Stimulated activated CD8-positive, alpha-beta memory T cell treated with anti-CD3 and anti-CD28 coated beads, Interleukin-12 subunit alpha, Interleukin-12 subunit beta, amount 100 ng/mL, for 24 hours (primary cell): Measurements from ENCODE around the gene MAP9.
"Not testable (repeated sequence)": the region's sequence is repeated elsewhere in the genome, so short reads cannot be mapped to it uniquely, and the experiment has no call there.

ENCODE experiments used
- DNase-seq: peaks from one replicate; pipeline ENCODE4 v3.0.0-alpha.2; 2020; ENCODE audit errors: extremely low read depth

Gene MAP9

GRCh38 chr4:155376387-155377268, at the start of gene MAP9:
Gene MAP9, minus strand, starts transcription at chr4:155376965. Its CDS starts 1,115 bp downstream, at chr4:155375850.
- DNase-seq: peak; percentile 72

GRCh38 chr4:155424778-155425177, 48.0 kb upstream of the MAP9 start:
- not testable (repeated sequence) for DNase-seq

- no peak for DNase-seq
Observed at GRCh38 chr4:155423671-155424070, 46.9 kb upstream of the MAP9 start.

- no peak for DNase-seq
Observed at GRCh38 chr4:155419266-155419665, 42.5 kb upstream of the MAP9 start.

- DNase-seq: no peak
Observed at GRCh38 chr4:155415662-155416061, 38.9 kb upstream of the MAP9 start.

GRCh38 chr4:155413451-155413850, 36.7 kb upstream of the MAP9 start:
- DNase-seq: no peak

GRCh38 chr4:155411546-155411945, 34.8 kb upstream of the MAP9 start:
- DNase-seq: no peak

- no peak for DNase-seq
Observed at GRCh38 chr4:155408796-155409195, 32.0 kb upstream of the MAP9 start.

- DNase-seq: no peak
Observed at GRCh38 chr4:155407480-155407879, 30.7 kb upstream of the MAP9 start.

GRCh38 chr4:155405059-155405458, 28.3 kb upstream of the MAP9 start:
- no peak for DNase-seq

GRCh38 chr4:155403886-155404285, 27.1 kb upstream of the MAP9 start:
- DNase-seq: no peak

GRCh38 chr4:155402941-155403340, 26.2 kb upstream of the MAP9 start:
- DNase-seq: no peak

GRCh38 chr4:155400893-155401292, 24.1 kb upstream of the MAP9 start:
- no peak for DNase-seq

GRCh38 chr4:155399974-155400697, 23.4 kb upstream of the MAP9 start:
- no peak for DNase-seq

GRCh38 chr4:155392481-155393184, 15.9 kb upstream of the MAP9 start:
- no peak for DNase-seq

GRCh38 chr4:155391932-155392331, 15.2 kb upstream of the MAP9 start:
- no peak for DNase-seq

- no peak for DNase-seq
Observed at GRCh38 chr4:155388162-155388561, 11.4 kb upstream of the MAP9 start.

GRCh38 chr4:155383541-155383940, 6.8 kb upstream of the MAP9 start:
- DNase-seq: no peak

- no peak for DNase-seq
Observed at GRCh38 chr4:155377276-155377675, 511 bp upstream of the MAP9 start.

GRCh38 chr4:155371432-155372043, 5.2 kb downstream of the MAP9 start:
- DNase-seq: no peak

- no peak for DNase-seq
Observed at GRCh38 chr4:155367608-155368007, 9.2 kb downstream of the MAP9 start.
